ENCODE measurements around the gene EIF4H. TPM values are rescaled to one million over a fixed set of nuclear protein-coding genes. Genes with fewer than 3 reads are reported as not detected.

Gene EIF4H
- total RNA-seq, 1 experiment from 2014 or later = 370 TPM

DNA sequence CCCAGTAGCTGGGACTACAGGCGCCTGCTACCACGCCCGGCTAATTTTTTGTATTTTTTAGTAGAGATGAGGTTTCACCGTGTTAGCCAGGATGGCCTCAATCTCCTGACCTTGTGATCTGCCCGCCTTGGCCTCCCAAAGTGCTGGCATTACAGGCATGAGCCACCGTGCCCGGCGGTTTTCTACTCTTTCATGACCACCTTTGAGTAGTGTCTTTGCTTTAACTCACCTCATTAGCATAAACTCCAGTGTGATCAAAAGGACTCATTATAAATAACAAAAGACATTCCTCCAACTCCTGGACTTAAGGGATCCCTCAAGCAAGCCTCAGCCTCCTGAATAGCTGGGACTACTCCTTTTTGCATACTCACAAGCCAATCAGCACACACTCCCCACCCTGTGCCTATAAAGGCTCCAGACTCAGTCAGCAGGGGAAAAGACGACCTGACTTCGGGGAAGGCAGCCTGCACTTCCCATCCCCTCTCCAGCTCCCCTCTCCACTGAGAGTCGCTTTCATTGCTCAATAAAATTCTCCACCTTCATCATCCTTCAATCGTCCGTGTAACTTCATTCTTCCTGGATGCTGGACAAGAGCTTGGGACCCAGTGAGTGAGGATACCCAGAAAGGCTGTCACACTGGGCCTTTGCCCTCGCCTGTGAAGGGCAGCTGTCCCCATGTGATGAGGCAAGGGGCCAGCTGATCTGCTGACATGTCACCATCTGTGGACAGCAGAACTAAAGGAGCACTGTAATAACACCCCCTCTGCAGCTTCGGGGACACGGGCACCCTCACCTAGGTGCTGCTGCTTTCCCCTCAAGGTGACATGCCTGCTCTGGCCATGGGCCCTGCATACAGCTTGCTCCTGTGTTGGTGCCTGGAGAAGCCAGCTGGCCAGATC is 35.0 kb upstream of the EIF4H start:
- Mint-ChIP-seq H3K27ac (ENCODE audit: unreplicated experiment) (no peak overlapping the region), H3K9me3 (ENCODE audit: unreplicated experiment) (no peaks in the 10 kb centered on the region), H3K4me1 (ENCODE audit: low read depth, unreplicated experiment) (no peaks in the 10 kb centered on the region), H3K27me3 (ENCODE audit: insufficient read depth, unreplicated experiment) (no peaks in the 10 kb centered on the region), H3K36me3 (ENCODE audit: insufficient read depth, unreplicated experiment) (no peaks in the 10 kb centered on the region), H3K4me3 (ENCODE audit: unreplicated experiment) (no peak overlapping the region)
- BruUV-seq (replicated peaks) = no TSS peak
- no peak overlapping the region for H3K4me3 ChIP-seq (ENCODE audit: low read depth, low read length)
- TF ChIP-seq, protein P1, sequence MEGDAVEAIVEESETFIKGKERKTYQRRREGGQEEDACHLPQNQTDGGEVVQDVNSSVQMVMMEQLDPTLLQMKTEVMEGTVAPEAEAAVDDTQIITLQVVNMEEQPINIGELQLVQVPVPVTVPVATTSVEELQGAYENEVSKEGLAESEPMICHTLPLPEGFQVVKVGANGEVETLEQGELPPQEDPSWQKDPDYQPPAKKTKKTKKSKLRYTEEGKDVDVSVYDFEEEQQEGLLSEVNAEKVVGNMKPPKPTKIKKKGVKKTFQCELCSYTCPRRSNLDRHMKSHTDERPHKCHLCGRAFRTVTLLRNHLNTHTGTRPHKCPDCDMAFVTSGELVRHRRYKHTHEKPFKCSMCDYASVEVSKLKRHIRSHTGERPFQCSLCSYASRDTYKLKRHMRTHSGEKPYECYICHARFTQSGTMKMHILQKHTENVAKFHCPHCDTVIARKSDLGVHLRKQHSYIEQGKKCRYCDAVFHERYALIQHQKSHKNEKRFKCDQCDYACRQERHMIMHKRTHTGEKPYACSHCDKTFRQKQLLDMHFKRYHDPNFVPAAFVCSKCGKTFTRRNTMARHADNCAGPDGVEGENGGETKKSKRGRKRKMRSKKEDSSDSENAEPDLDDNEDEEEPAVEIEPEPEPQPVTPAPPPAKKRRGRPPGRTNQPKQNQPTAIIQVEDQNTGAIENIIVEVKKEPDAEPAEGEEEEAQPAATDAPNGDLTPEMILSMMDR (IDR thresholded peaks at IDR 0.05; ENCODE audit: insufficient read depth in 1 of 2, low read depth in 1 of 2, low read length in 1 of 2, severe bottlenecking in 1 of 2, unreplicated experiment in 1 of 2) = no peak
- H3K4me1 ChIP-seq = no peaks in the 10 kb centered on the region
- no peaks in the 10 kb centered on the region for H3K36me3 ChIP-seq (ENCODE audit: control insufficient read depth, insufficient read depth, low read length)
- intact Hi-C loops (cut with micrococcal nuclease; ENCODE audit: unreplicated experiment) = no loop called here
- H3K27me3 ChIP-seq (replicated peaks; ENCODE audit: control insufficient read depth, insufficient read depth, low read length) = no peaks in the 10 kb centered on the region
- no peak for DNase-seq
- no peaks in the 10 kb centered on the region for H3K9me3 ChIP-seq
- CTCF ChIA-PET = interaction anchor here (0.6 to 0.7 kb wide), 3 partner anchors 26 to 1732 kb away, joined by 3 read pairs; no protein-coding TSS in a partner anchor
- POLR2A ChIA-PET = no interaction called here

DNA sequence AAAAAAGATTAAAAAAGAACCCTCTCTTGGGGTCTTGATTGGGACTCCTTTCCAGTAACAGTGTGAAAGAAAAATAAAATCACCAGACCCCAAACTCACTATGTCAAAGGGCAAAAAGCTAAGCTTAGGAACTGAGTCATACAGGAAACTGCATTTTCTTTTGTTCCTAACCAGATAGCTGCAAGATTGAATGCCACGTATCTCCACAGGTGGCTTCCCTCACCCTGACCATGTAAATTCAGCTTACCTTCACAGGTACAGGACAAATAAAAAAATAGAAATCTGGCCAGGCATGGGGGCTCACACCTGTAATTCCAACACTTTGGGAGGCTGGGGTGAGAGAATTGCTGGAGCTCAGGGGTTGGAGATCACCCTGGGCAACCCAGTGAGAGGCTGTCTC is 32.5 kb upstream of the EIF4H start:
- Histone ChIP-seq H3K27me3 (replicated peaks; ENCODE audit: control insufficient read depth, insufficient read depth, low read length) (no peaks in the 10 kb centered on the region), H3K9me3 (no peaks in the 10 kb centered on the region), H3K36me3 (ENCODE audit: control insufficient read depth, insufficient read depth, low read length) (no peaks in the 10 kb centered on the region), H3K4me1 (no peaks in the 10 kb centered on the region), H3K4me3 (ENCODE audit: low read depth, low read length) (no peak overlapping the region)
- BruUV-seq (replicated peaks) = no TSS peak
- Mint-ChIP-seq H3K9me3 (ENCODE audit: unreplicated experiment) (no peaks in the 10 kb centered on the region), H3K4me1 (ENCODE audit: low read depth, unreplicated experiment) (no peaks in the 10 kb centered on the region), H3K27ac (ENCODE audit: unreplicated experiment) (no peak overlapping the region), H3K27me3 (ENCODE audit: insufficient read depth, unreplicated experiment) (no peaks in the 10 kb centered on the region), H3K36me3 (ENCODE audit: insufficient read depth, unreplicated experiment) (no peaks in the 10 kb centered on the region), H3K4me3 (ENCODE audit: unreplicated experiment) (no peak overlapping the region)
- intact Hi-C loops (cut with micrococcal nuclease; ENCODE audit: unreplicated experiment) = no loop called here
- POLR2A ChIA-PET = no interaction called here
- TF ChIP-seq, protein P1 (IDR thresholded peaks at IDR 0.05; ENCODE audit: insufficient read depth in 1 of 2, low read depth in 1 of 2, low read length in 1 of 2, severe bottlenecking in 1 of 2, unreplicated experiment in 1 of 2) = no peak
- CTCF ChIA-PET = interaction anchor here (0.7 kb wide), 1 partner anchor 34 kb away, joined by 3 read pairs; no protein-coding TSS in a partner anchor
- no peak for DNase-seq

DNA sequence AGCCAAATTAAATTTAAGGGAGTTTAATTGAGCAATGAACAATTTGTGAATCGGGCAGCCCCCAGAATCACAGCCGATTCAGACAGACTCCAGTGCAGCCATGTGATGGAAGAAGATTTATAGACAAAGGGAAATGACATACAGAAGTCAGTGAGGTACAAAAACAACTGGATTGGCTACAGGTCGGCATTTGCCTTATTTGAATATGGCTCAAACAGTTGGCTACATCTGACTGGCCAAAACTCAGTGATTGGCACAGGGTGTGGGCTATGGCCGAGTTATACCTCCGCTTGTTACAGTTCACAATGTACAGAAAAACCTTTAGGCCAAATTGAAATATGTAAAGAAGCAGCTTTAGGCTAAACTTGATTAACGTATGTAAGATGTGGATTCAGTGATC is 30.8 kb upstream of the EIF4H start:
- H3K27me3 Mint-ChIP-seq (ENCODE audit: insufficient read depth, unreplicated experiment) = no peaks in the 10 kb centered on the region
- no peaks in the 10 kb centered on the region for H3K9me3 Mint-ChIP-seq (ENCODE audit: unreplicated experiment)
- ChIA-PET CTCF (no interaction called here), POLR2A (no interaction called here)
- DNase-seq = no peak
- H3K36me3 ChIP-seq (ENCODE audit: control insufficient read depth, insufficient read depth, low read length) = no peaks in the 10 kb centered on the region
- H3K9me3 ChIP-seq = no peaks in the 10 kb centered on the region
- no peak overlapping the region for H3K4me3 ChIP-seq (ENCODE audit: low read depth, low read length)
- H3K4me1 Mint-ChIP-seq (ENCODE audit: low read depth, unreplicated experiment) = no peaks in the 10 kb centered on the region
- intact Hi-C loops (cut with micrococcal nuclease; ENCODE audit: unreplicated experiment) = no loop called here
- no peaks in the 10 kb centered on the region for H3K4me1 ChIP-seq
- H3K36me3 Mint-ChIP-seq (ENCODE audit: insufficient read depth, unreplicated experiment) = no peaks in the 10 kb centered on the region
- no peak overlapping the region for H3K27ac Mint-ChIP-seq (ENCODE audit: unreplicated experiment)
- no peak overlapping the region for H3K4me3 Mint-ChIP-seq (ENCODE audit: unreplicated experiment)
- no peaks in the 10 kb centered on the region for H3K27me3 ChIP-seq (replicated peaks; ENCODE audit: control insufficient read depth, insufficient read depth, low read length)
- TF ChIP-seq, protein P1 (IDR thresholded peaks at IDR 0.05; ENCODE audit: insufficient read depth in 1 of 2, low read depth in 1 of 2, low read length in 1 of 2, severe bottlenecking in 1 of 2, unreplicated experiment in 1 of 2) = no peak
- BruUV-seq (replicated peaks) = no TSS peak

Data from Caco-2 (cell line).